CD4-positive, alpha-beta memory T cell (primary cell): Measurements from ENCODE around the gene DELE1. TPM values are rescaled to one million over a fixed set of nuclear protein-coding genes. Genes with fewer than 3 reads are reported as not detected.

Experiments
- CTCF ChIA-PET: fragments of 350-600 bp; sonication (Branson Sonifier 250); formaldehyde crosslinking; loops from one replicate; lab custom pipeline; 2021; ENCODE audit warnings: inconsistent platforms; ENCODE audit not compliant: partially characterized antibody; lab: Charles Lee
- POLR2A ChIA-PET: fragments of 350-600 bp; sonication (Branson Sonifier 250); formaldehyde crosslinking; loops from one replicate; lab custom pipeline; 2021; ENCODE audit not compliant: partially characterized antibody; lab: Charles Lee
- DNase-seq, 5 donors: peaks; one replicate each; pipeline versions ENCODE4 v3.0.0 to v3.0.0-alpha.2; 2020 to 2022; ENCODE audit warnings: mixed read lengths in 1 of 5
- H3K27ac ChIP-seq: one replicate; pipeline ENCODE4 v1.7.0; 2013; ENCODE audit warnings: low read depth, low read length
- H3K27me3 ChIP-seq: 2 replicates; pipeline ENCODE4 v1.7.0; 2013; ENCODE audit warnings: mild to moderate bottlenecking, low read length, moderate library complexity; ENCODE audit not compliant: insufficient read depth
- H3K36me3 ChIP-seq: 2 replicates; pipeline ENCODE4 v1.7.0; 2013; ENCODE audit warnings: mild to moderate bottlenecking, low read length, moderate library complexity; ENCODE audit not compliant: insufficient read depth
- H3K4me1 ChIP-seq: 2 replicates; pipeline ENCODE4 v1.7.0; 2013; ENCODE audit warnings: mild to moderate bottlenecking, low read length, moderate library complexity; ENCODE audit not compliant: insufficient read depth
- H3K4me3 ChIP-seq, 2 donors: one replicate each; pipeline ENCODE4 v1.7.0; 2013; ENCODE audit warnings: low read length in 2 of 2, mild to moderate bottlenecking in 1 of 2
- H3K9me3 ChIP-seq, 2 donors: one replicate each; pipeline ENCODE4 v1.7.0; 2013; ENCODE audit warnings: low read length in 2 of 2, control low read depth in 1 of 2; ENCODE audit not compliant: control insufficient read depth in 1 of 2
- H3K27ac Mint-ChIP-seq, 7 donors: one replicate each; pipeline ENCODE4 v1.8.0; 2020 to 2021; ENCODE audit warnings: mixed read lengths in 7 of 7, mild to moderate bottlenecking in 6 of 7, inconsistent platforms in 3 of 7, moderate library complexity in 3 of 7
- H3K27me3 Mint-ChIP-seq, 2 donors: one replicate each; pipeline ENCODE4 v1.8.0; 2020 to 2021; ENCODE audit warnings: mixed read lengths in 2 of 2
- H3K36me3 Mint-ChIP-seq, 2 donors: one replicate each; pipeline ENCODE4 v1.8.0; 2020 to 2021; ENCODE audit warnings: mixed read lengths in 2 of 2, inconsistent platforms in 1 of 2, mild to moderate bottlenecking in 1 of 2
- H3K4me1 Mint-ChIP-seq, 4 donors: one replicate each; pipeline ENCODE4 v1.8.0; 2020 to 2021; ENCODE audit warnings: mixed read lengths in 4 of 4, mild to moderate bottlenecking in 1 of 4
- H3K4me3 Mint-ChIP-seq, 8 donors: one replicate each; pipeline ENCODE4 v1.8.0; 2020 to 2021; ENCODE audit warnings: mixed read lengths in 8 of 8, mild to moderate bottlenecking in 7 of 8, moderate library complexity in 6 of 8, inconsistent platforms in 3 of 8
- H3K9me3 Mint-ChIP-seq, 8 donors: one replicate each; pipeline ENCODE4 v1.8.0; 2020 to 2021; ENCODE audit warnings: mixed read lengths in 8 of 8, mild to moderate bottlenecking in 5 of 8, inconsistent platforms in 3 of 8, moderate library complexity in 1 of 8
- intact Hi-C: fragments of 100-400 bp; cut with micrococcal nuclease; formaldehyde crosslinking; loops from one replicate; pipeline ENCODE4 v1.15.1; 2023
- polyA plus RNA-seq, 2 donors: library from polyadenylated mRNA; unstranded; fragments of 300-500 nt; fragmentation: Illumina TruSeq; gene quantifications; one replicate each; pipeline ENCODE4 v1.2.3, GENCODE V29; 2021
- total RNA-seq, 2 experiments: library from RNA; stranded (reverse); gene quantifications; one replicate each; pipeline ENCODE4 v1.2.3, GENCODE V29; 2021

Gene DELE1
- total and polyA plus RNA-seq, 4 experiments from 2014 or later = 31.4 to 83.1 (median 58.7) TPM

GRCh38 chr5:141958546-141959172, 35.0 kb downstream of the DELE1 start:
- CTCF ChIA-PET = interaction anchor here (0.7 to 9.0 kb wide), 13 partner anchors 12 to 265 kb away, joined by 3 to 250 read pairs (median 17); partner anchors contain the start of genes DELE1, PCDH1 and RNF14
- POLR2A ChIA-PET = interaction anchor here (0.7 to 7.3 kb wide), 11 partner anchors 11 to 276 kb away, joined by 3 to 103 read pairs (median 14); partner anchors contain the start of genes ARAP3, DELE1, PCDH1 and RNF14

DNA sequence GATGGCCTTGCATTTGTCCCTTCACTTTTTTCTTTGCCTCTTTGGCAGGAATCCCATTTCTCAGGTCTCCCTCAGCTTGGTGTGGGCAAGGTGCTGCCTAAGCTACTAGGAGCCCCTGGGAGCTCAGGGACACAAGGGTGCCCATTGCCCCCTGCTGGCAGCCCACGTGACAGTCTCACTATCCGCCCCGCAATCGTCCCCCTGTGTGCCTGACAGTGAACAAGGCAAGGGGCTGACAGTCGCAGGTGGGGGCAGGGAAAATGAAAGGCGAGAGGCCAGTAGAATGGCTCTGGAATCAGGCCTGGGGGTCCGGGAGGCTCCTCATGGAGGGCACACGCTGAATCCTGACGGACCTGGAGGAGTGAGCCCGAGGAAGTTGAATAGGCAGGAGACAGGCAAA, 36.3 kb downstream of the DELE1 start:
- Histone ChIP-seq H3K9me3 (no peaks in the 10 kb centered on the region), H3K4me1 (peaks cover 45% of the 10 kb centered on the region), H3K27me3 (no peaks in the 10 kb centered on the region), H3K4me3 (no peak overlapping the region), H3K36me3 (no peaks in the 10 kb centered on the region), H3K27ac (no peak overlapping the region)
- Mint-ChIP-seq H3K4me3 (peak overlapping the region in 4 of 8 donors; percentile 30 to 77 (median 58)), H3K4me1 (peaks cover 28 to 45% (median 38%) of the 10 kb centered on the region in 4 donors), H3K27ac (peak overlapping the region in 6 of 7 donors; percentile 11 to 90 (median 49)), H3K36me3 (peaks cover 0 to 4% of the 10 kb centered on the region in 2 donors), H3K27me3 (no peaks in the 10 kb centered on the region), H3K9me3 (no peaks in the 10 kb centered on the region)
- CTCF ChIA-PET = interaction anchor here (0.6 to 9.0 kb wide), 43 partner anchors 9 to 833 kb away, joined by 3 to 250 read pairs (median 7); partner anchors contain the start of genes DELE1, GNPDA1, NDFIP1 and PCDH1
- POLR2A ChIA-PET = interaction anchor here (0.6 to 7.3 kb wide), 23 partner anchors 9 to 324 kb away, joined by 3 to 103 read pairs (median 6); partner anchors contain the start of genes ARAP3, DELE1, FCHSD1 and GNPDA1
- intact Hi-C loops = loop anchor here (1.0 kb wide), 6 partner anchors 37 to 295 kb away; partner anchors contain the start of gene DELE1
- no peak for DNase-seq

More at GRCh38 chr5:141958546-141959172, 35.0 kb downstream of the DELE1 start:
- H3K4me1 Mint-ChIP-seq = peaks cover 28 to 52% (median 42%) of the 10 kb centered on the region in 4 donors
- H3K27me3 Mint-ChIP-seq = no peaks in the 10 kb centered on the region
- intact Hi-C loops = no loop called here
- no peaks in the 10 kb centered on the region for H3K36me3 ChIP-seq
- H3K27ac Mint-ChIP-seq = peak overlapping the region; percentile 11 to 83 (median 48)
- H3K36me3 Mint-ChIP-seq = peaks cover 0 to 4% of the 10 kb centered on the region in 2 donors
- peak overlapping the region in 1 of 2 donors; percentile 20 for H3K4me3 ChIP-seq
- peaks cover 45% of the 10 kb centered on the region for H3K4me1 ChIP-seq
- no peak for DNase-seq
- H3K9me3 ChIP-seq = no peaks in the 10 kb centered on the region
- no peak overlapping the region for H3K27ac ChIP-seq
- H3K27me3 ChIP-seq = no peaks in the 10 kb centered on the region
- no peaks in the 10 kb centered on the region for H3K9me3 Mint-ChIP-seq
- peak overlapping the region; percentile 50 to 79 (median 70) for H3K4me3 Mint-ChIP-seq

DNA sequence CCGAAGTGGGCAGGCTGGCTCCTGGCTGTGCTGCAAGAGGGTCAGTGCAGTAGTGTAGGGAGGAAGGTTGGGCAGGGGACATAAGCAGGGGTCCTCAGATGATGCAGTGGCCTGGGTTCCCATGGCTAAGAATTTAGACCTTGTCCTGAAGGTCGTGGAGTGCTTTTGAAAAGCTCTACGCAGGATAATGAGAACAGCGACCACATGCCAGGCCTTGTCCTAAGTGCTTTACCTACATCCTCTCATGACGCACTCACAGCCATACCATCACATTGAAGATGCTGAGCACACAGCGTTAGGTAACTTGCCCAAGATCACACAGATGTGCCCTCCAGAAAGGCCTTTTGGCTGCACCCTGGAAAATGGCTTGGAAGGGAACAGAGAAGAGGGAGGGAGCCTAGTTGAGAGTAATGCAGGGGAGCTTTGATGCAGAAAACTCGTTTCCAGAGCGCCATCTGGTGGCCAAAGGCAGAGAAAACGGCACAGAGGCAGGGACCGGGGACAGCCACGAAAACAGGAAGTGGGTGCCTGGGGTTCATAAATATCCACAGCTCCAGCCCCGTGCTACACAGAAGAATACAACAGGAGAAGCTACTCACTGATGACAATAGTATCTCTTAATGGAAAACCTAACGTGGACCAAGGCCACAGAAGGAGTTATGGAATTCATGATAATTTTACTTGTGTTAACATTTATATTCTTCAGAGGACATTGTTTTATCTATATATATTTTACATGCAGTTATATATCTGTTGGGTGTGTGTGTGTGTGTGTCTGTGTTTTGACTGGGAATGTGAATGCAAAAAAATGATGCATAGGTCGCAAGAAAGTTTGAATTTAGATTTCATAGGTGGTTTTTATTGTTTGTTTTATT, 37.0 kb downstream of the DELE1 start:
- Histone ChIP-seq H3K27ac (peak overlapping the region; percentile 22), H3K4me3 (no peak overlapping the region), H3K4me1 (peaks cover 45% of the 10 kb centered on the region), H3K36me3 (no peaks in the 10 kb centered on the region), H3K9me3 (no peaks in the 10 kb centered on the region), H3K27me3 (no peaks in the 10 kb centered on the region)
- H3K9me3 Mint-ChIP-seq = no peaks in the 10 kb centered on the region
- peak overlapping the region in 7 of 8 donors; percentile 33 to 66 (median 57) for H3K4me3 Mint-ChIP-seq
- ChIA-PET CTCF (interaction anchor here (0.6 to 9.0 kb wide), 68 partner anchors 10 to 833 kb away, joined by 3 to 250 read pairs (median 5); partner anchors contain the start of genes DELE1, FCHSD1, GNPDA1 and NDFIP1), POLR2A (interaction anchor here (0.6 to 7.3 kb wide), 30 partner anchors 9 to 325 kb away, joined by 3 to 103 read pairs (median 4); partner anchors contain the start of genes ARAP3, DELE1, FCHSD1 and GNPDA1)
- H3K27ac Mint-ChIP-seq = peak overlapping the region; percentile 69 to 92 (median 87)
- peaks cover 0 to 4% of the 10 kb centered on the region in 2 donors for H3K36me3 Mint-ChIP-seq
- peak; percentile 85 to 89 (median 88) for DNase-seq
- intact Hi-C loops = loop anchor here (1.0 kb wide), 6 partner anchors 37 to 295 kb away; partner anchors contain the start of gene DELE1
- H3K27me3 Mint-ChIP-seq = no peaks in the 10 kb centered on the region
- peaks cover 28 to 45% (median 38%) of the 10 kb centered on the region in 4 donors for H3K4me1 Mint-ChIP-seq

DNA sequence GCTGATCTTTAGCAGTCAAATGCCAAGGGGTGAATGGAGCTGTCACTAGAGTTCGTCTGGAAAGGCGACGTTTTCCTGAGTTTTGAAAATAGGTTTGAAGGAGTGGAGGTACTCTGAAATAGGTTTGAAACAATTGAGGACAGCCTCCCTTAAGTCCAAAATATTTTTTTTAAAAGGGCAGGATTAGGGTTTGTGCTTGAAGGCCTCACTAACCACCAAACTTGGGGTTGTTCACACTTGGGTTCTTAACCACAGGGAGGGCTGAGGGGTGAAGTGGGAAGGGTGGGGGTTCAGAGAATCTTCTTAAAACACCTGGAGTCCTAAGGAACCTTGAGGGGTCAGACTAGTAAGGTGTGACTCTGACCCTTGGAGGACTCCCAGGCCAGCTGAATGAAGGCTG, 37.8 kb downstream of the DELE1 start:
- Mint-ChIP-seq H3K9me3 (no peaks in the 10 kb centered on the region), H3K4me1 (peaks cover 28 to 45% (median 36%) of the 10 kb centered on the region in 4 donors), H3K36me3 (peaks cover 0 to 1% of the 10 kb centered on the region in 2 donors), H3K27me3 (no peaks in the 10 kb centered on the region), H3K27ac (peak overlapping the region in 4 of 7 donors; percentile 53 to 92 (median 80)), H3K4me3 (peak overlapping the region in 2 of 8 donors; percentile 57 to 63)
- Histone ChIP-seq H3K4me3 (no peak overlapping the region), H3K27me3 (no peaks in the 10 kb centered on the region), H3K4me1 (peaks cover 45% of the 10 kb centered on the region), H3K27ac (peak overlapping the region; percentile 22), H3K36me3 (no peaks in the 10 kb centered on the region), H3K9me3 (no peaks in the 10 kb centered on the region)
- CTCF ChIA-PET = interaction anchor here (0.7 to 9.0 kb wide), 62 partner anchors 9 to 752 kb away, joined by 3 to 250 read pairs (median 5); partner anchors contain the start of genes DELE1, FCHSD1, NDFIP1 and PCDH1
- POLR2A ChIA-PET = interaction anchor here (0.6 to 7.3 kb wide), 24 partner anchors 8 to 325 kb away, joined by 3 to 103 read pairs (median 6); partner anchors contain the start of genes ARAP3, DELE1, FCHSD1 and GNPDA1
- DNase-seq = no peak
- intact Hi-C loops = no loop called here

DNA sequence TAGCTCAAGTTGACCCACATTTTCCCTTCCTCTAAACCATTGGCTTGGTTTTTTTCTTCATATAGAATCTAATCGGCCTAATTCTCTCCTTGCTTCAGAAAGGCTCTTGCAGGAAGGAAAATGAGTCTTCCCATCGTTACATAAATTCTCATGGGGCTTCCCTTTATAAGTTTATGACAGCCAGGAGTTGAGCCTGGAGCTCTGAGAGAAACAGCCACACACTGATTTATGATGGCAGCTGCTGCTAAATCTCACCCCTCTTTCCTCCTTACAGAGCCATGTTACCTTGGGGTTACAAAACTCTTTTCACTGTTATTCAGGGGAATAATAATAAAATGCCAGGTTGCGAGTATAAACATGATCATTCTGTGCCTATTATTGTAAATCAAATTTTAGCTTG, 40.0 kb downstream of the DELE1 start:
- CTCF ChIA-PET = interaction anchor here (1.3 to 9.0 kb wide), 6 partner anchors 12 to 299 kb away, joined by 3 to 250 read pairs (median 4); no protein-coding TSS in a partner anchor
- Histone ChIP-seq H3K4me3 (no peak overlapping the region), H3K36me3 (no peaks in the 10 kb centered on the region), H3K27me3 (no peaks in the 10 kb centered on the region), H3K27ac (no peak overlapping the region), H3K9me3 (no peaks in the 10 kb centered on the region), H3K4me1 (peaks cover 39% of the 10 kb centered on the region)
- DNase-seq = no peak
- Mint-ChIP-seq H3K36me3 (no peaks in the 10 kb centered on the region), H3K4me1 (peaks cover 21 to 40% (median 29%) of the 10 kb centered on the region in 4 donors), H3K4me3 (no peak overlapping the region), H3K27ac (peak overlapping the region in 1 of 7 donors; percentile 64), H3K9me3 (no peaks in the 10 kb centered on the region), H3K27me3 (no peaks in the 10 kb centered on the region)
- POLR2A ChIA-PET = interaction anchor here (0.8 to 7.3 kb wide), 5 partner anchors 12 to 1265 kb away, joined by 3 to 103 read pairs (median 3); partner anchors contain the start of gene DELE1
- intact Hi-C loops = no loop called here

DNA sequence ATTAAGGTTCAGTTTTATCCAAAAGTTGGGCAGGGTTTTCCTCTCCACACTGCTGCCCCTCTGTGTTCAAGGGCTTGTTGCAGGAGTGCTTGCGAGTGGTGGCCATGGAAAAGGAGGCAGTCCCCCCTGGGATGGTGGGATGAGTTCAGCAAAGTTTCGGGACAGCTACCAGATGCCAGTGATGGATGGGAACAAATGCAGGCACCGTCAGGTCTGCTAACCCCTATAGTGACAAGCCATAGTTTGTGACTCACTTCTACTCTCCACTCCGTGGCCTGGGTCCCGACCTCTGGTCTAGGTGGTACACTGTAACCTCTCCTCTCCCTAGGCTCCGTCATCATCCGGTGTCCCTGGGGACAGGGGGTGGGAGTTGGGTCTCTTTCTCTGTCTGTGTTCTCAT, 41.4 kb downstream of the DELE1 start:
- no peaks in the 10 kb centered on the region for H3K9me3 Mint-ChIP-seq
- H3K36me3 Mint-ChIP-seq = peaks cover 0 to 2% of the 10 kb centered on the region in 2 donors
- ChIA-PET POLR2A (interaction anchor here (1.1 kb wide), 1 partner anchor 282 kb away, joined by 3 read pairs; no protein-coding TSS in a partner anchor), CTCF (interaction anchor here (1.1 to 1.8 kb wide), 2 partner anchors 11 to 74 kb away, joined by 3 to 4 read pairs; no protein-coding TSS in a partner anchor)
- no peaks in the 10 kb centered on the region for H3K27me3 Mint-ChIP-seq
- peaks cover 22 to 42% (median 29%) of the 10 kb centered on the region in 4 donors for H3K4me1 Mint-ChIP-seq
- H3K27ac ChIP-seq = no peak overlapping the region
- H3K27me3 ChIP-seq = no peaks in the 10 kb centered on the region
- H3K27ac Mint-ChIP-seq = no peak overlapping the region
- intact Hi-C loops = no loop called here
- no peaks in the 10 kb centered on the region for H3K36me3 ChIP-seq
- H3K4me1 ChIP-seq = peaks cover 33% of the 10 kb centered on the region
- H3K4me3 ChIP-seq = no peak overlapping the region
- no peak for DNase-seq
- no peak overlapping the region for H3K4me3 Mint-ChIP-seq
- no peaks in the 10 kb centered on the region for H3K9me3 ChIP-seq
